ENCODE data around the gene BCAS4. TPM values are rescaled to one million over a fixed set of nuclear protein-coding genes. Genes with fewer than 3 reads are reported as not detected.

Gene BCAS4
- total RNA-seq, 6 experiments from 2014 or later = 0.31 to 1.4 (median 0.60) TPM

DNA sequence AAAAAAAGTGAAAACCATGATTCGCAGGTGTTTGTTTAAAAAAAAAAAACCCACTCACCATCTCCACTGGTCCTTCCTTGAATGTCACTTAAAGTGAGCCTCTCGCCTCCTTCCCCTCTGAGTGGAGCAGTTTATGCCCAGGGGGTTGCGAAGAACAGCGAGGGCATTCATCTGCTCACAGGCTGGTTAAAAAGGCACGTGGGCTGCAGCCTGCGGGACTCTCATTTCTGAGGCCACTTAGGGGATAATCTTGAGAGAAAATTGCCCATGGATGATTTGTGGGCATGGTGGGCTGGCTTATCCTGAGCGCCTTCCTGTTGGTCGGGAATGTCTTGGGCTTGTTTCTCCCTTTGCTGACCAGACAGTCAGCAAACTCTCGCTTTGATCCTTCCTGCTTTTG, 18.9 kb downstream of the BCAS4 start:
- H3K27me3 ChIP-seq = no peaks in the 10 kb centered on the region
- WGBS (ENCODE audit: insufficient coverage, low coverage, low lambda C conversion rate, missing lambda C conversion rate) = 89% methylated on average over 6 of the region's 9 CpGs
- H3K36me3 ChIP-seq = no peaks in the 10 kb centered on the region
- TF ChIP-seq CTCF (IDR thresholded peaks at IDR 0.05) (no peak), POLR2A (IDR thresholded peaks at IDR 0.05) (no peak)
- ATAC-seq (no peak), DNase-seq (no peak)
- no peak overlapping the region for H3K27ac ChIP-seq
- intact Hi-C loops (cut with DNase I) = no loop called here
- H3K4me3 ChIP-seq = no peak overlapping the region
- no peaks in the 10 kb centered on the region for H3K9me3 ChIP-seq
- no peaks in the 10 kb centered on the region for H3K4me1 ChIP-seq

DNA sequence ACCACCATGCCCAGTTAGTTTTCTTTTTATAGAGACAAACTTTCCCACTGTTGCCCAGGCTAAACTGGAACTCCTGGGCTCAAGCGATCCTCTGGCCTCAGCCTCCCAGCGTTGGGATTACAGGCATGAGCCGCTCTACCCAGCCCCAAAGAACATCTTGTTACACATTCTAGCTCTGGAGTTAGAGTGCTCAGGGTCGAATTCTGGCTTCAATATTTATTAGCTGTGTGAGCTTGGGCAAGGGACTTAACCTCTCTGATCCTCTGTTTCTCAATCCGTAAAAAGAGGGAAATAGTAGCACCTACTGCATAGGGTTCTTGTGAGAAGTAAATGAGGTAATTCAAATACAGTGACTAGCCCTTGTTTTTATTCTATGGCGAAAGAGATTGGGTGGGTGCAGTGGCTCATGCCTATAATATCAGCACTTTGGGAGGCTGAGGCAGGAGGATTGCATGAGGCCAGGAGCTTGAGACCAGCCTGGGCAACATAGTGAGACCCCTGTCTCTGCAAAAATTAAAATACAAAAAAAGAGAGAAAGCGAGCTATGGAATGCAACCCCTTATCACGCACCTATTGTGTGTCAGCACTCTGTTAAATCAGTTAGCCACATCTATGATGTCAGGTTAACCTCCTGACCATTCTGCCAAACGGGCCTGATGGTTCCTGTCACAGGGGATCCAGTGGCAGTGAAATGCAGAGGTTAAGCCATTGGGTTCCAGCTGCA, 19.7 kb downstream of the BCAS4 start:
- Histone ChIP-seq H3K4me3 (no peak overlapping the region), H3K27me3 (no peaks in the 10 kb centered on the region), H3K4me1 (no peaks in the 10 kb centered on the region), H3K9me3 (no peaks in the 10 kb centered on the region), H3K27ac (no peak overlapping the region), H3K36me3 (no peaks in the 10 kb centered on the region)
- ATAC-seq (no peak), DNase-seq (no peak)
- TF ChIP-seq CTCF (IDR thresholded peaks at IDR 0.05) (no peak), POLR2A (IDR thresholded peaks at IDR 0.05) (no peak)
- intact Hi-C loops (cut with DNase I) = no loop called here
- 57% methylated on average over 5 of the region's 9 CpGs for WGBS (ENCODE audit: insufficient coverage, low coverage, low lambda C conversion rate, missing lambda C conversion rate)

DNA sequence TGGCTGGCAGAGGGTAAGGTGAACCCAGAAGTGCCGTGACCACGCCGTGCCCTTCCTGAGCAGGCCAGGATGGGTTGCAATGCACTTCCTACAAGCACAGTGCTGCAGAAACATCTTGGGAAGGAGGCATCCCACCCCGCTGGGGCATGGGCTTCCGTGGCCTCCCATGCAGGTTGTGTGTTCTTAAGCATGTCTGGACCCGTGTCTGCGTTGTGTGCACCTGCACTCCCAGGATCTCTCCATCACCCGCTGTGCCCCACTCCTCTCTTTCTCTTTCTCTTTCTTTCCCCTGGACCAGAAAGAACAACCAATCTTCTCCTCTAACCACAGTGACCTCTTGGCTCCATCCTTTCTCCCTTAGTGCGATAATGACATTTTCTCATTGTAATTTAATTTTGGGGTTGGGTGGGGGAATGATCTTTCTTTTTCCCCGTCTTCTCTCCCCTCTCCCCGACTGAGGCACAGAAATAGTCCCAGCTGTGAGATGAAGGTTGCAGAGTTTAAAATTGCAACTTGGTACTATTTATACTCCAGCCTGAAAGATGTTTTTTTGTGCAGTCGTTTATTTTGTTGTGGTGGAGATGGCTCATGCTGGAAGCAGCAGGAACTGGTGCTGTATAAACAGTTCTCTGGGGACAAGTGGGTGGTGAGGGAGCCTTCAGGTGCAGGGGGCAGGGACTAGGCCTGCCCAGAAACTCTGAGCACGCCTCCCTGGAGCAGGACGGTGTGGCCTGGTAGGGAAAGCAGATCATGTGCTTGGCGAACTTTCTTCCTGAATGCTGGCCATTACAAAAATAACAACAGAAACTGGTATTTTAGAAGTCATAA, 20.5 kb downstream of the BCAS4 start:
- intact Hi-C loops (cut with DNase I) = no loop called here
- no peak for TF ChIP-seq POLR2A (IDR thresholded peaks at IDR 0.05)
- no peak for TF ChIP-seq CTCF (IDR thresholded peaks at IDR 0.05)
- no peak for ATAC-seq
- Histone ChIP-seq H3K4me3 (no peak overlapping the region), H3K4me1 (no peaks in the 10 kb centered on the region), H3K27ac (no peak overlapping the region), H3K27me3 (no peaks in the 10 kb centered on the region), H3K36me3 (no peaks in the 10 kb centered on the region), H3K9me3 (no peaks in the 10 kb centered on the region)
- DNase-seq = no peak
- WGBS (ENCODE audit: insufficient coverage, low coverage, low lambda C conversion rate, missing lambda C conversion rate) = 55% methylated on average over 9 of the region's 15 CpGs

DNA sequence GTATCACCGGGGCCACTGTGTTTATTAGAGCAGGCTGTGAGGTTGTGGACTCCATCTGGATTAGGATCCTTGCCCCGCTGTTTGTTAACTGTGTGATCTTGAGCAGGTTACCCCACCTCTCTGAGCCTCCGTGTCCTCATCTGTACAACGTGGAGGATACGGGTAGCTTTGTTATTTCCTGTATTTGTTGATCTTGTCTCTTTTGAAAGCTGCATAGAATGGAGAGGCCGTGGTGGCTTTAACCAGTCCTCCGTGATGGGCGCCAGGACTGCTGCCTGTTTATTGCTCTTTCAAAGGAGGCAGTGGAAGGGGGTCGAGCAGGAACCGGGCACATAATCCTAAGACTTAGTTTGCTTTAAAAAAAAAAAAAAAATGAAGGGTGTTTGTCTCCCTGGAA, 22.9 kb downstream of the BCAS4 start:
- intact Hi-C loops (cut with DNase I) = no loop called here
- no peak for DNase-seq
- no peaks in the 10 kb centered on the region for H3K4me1 ChIP-seq
- no peaks in the 10 kb centered on the region for H3K36me3 ChIP-seq
- no peak for TF ChIP-seq CTCF (IDR thresholded peaks at IDR 0.05)
- TF ChIP-seq POLR2A (IDR thresholded peaks at IDR 0.05) = no peak
- no peaks in the 10 kb centered on the region for H3K9me3 ChIP-seq
- H3K27ac ChIP-seq = no peak overlapping the region
- H3K27me3 ChIP-seq = no peaks in the 10 kb centered on the region
- 82% methylated on average over 10 of the region's 10 CpGs for WGBS (ENCODE audit: insufficient coverage, low coverage, low lambda C conversion rate, missing lambda C conversion rate)
- no peak for ATAC-seq
- no peak overlapping the region for H3K4me3 ChIP-seq

Measured in right lobe of liver (tissue), 6 donors.